GM18951 (cell line): ENCODE measurements around the gene FADS1.
A peak's percentile ranks its signal among the peaks of the same experiment; 100 is the strongest.

ENCODE experiments used
- POLR2A ChIP-seq: IDR thresholded peaks from 4 replicates; pipeline ENCODE4 v1.6.1; 2011; ENCODE audit warnings: mild to moderate bottlenecking; ENCODE audit not compliant: insufficient read length, insufficient read depth; ENCODE audit errors: extremely low read depth
- in situ Hi-C: fragments of 300-500 bp; cut with MboI; formaldehyde crosslinking; loops from one replicate; pipeline ENCODE4 v1.12.0; 2022; ENCODE audit warnings: low sequenced_read_pairs, mixed read lengths, inconsistent platforms; ENCODE audit not compliant: unreplicated experiment

FADS1 gene

DNA sequence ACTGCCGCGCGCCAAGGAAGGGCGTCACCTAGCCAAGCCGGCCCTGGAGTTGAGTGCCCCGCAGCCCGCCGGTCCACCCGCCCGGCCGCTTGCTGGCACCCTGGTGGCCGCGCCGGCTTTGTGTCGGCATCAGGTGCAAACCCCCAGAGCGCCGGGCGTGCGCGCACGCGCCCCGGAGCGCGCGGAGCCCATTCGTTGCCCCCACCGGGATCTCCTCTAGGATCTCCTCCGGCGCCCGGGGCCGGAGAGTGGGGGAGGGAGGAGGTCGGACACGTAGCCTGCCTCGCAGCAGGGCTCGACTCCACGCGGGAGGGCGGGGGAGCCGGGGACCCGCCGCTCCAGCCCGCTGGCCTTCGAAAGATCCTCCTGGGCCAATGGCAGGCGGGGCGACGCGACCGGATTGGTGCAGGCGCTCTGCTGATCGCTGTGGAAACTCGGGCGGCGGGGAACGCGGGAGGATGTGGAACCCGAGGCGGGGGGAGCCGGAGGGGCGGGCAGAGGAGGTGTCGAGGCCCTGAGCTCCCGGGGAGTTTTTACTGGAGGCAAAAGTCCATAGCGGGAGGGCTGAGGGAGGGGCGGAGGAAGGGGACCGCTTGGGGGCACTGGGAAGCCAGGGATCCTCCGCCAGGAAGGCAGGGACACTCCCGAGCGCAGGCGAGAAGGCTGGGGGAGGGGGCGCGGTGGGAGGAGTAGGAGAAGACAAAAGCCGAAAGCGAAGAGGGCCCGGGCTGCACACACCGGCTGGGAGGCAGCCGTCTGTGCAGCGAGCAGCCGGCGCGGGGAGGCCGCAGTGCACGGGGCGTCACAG lies 11.0 kb upstream of the FADS1 start, which contains the start of gene FADS2:
Gene FADS2, plus strand, starts transcription at position 730 of the 808 bp plus-strand sequence. CDS start 91 bp downstream, outside the sequence.
- in situ Hi-C loops: no loop called here
- TF ChIP-seq POLR2A: peak; percentile 89

- in situ Hi-C loops: no loop called here
- TF ChIP-seq POLR2A: no peak
These were observed 10.2 kb upstream of the FADS1 start for GRCh38 chr11:61826930-61827570.

DNA sequence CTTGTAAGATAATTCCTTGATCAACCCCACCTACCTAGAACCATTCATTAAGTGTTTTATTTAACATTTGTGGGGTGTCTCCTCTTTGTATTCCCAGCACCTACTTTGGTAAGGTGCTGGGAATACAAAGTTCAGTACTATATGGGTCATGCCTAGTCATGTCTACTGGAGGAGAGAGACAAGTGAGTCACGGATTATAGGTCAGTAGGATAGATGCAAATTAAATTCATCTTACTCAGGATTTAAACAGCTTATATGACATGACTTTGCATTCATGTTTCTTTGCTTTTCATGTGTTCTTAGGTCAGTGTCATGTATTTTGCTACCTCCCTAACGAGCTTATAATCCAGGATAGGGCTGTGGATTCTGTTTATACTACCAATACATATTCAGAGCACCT lies 3.4 kb upstream of the FADS1 start:
- in situ Hi-C loops: no loop called here
- no peak for TF ChIP-seq POLR2A

DNA sequence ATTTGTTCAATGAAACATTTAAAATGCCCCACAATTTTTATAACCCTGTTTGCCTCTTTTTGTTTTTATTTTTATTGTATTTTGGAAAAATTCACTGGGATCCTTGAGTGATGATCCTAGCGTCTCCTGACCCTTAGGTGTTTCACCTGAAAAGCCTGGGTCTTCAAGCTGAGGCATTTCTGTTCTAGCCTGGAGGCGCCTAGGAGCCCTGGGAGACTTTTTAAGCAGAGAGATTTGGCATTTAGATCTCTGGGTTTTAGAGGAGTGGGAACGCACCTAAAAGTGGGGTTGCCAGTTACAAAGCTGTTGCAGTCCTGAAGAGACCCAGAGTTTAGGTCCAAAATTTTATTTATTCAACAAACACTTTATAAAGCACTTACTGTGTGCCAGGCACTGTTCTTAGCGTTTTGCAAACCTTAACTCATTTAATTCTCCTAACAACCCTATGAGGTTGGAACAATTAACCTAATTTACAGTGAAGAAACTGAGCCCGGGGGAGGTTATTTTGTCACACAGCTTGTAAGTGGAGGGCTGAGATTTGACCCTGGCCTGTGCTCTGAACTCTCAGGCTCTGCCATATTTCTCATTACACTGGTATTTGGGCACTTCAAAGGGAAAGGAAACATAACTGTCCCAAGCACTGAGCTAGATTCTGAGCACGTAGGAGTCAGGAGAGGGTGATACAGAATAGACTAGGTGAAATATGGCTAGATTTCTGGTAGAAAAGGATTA lies 834 bp upstream of the FADS1 start:
- no peak for TF ChIP-seq POLR2A
- in situ Hi-C loops: no loop called here

DNA sequence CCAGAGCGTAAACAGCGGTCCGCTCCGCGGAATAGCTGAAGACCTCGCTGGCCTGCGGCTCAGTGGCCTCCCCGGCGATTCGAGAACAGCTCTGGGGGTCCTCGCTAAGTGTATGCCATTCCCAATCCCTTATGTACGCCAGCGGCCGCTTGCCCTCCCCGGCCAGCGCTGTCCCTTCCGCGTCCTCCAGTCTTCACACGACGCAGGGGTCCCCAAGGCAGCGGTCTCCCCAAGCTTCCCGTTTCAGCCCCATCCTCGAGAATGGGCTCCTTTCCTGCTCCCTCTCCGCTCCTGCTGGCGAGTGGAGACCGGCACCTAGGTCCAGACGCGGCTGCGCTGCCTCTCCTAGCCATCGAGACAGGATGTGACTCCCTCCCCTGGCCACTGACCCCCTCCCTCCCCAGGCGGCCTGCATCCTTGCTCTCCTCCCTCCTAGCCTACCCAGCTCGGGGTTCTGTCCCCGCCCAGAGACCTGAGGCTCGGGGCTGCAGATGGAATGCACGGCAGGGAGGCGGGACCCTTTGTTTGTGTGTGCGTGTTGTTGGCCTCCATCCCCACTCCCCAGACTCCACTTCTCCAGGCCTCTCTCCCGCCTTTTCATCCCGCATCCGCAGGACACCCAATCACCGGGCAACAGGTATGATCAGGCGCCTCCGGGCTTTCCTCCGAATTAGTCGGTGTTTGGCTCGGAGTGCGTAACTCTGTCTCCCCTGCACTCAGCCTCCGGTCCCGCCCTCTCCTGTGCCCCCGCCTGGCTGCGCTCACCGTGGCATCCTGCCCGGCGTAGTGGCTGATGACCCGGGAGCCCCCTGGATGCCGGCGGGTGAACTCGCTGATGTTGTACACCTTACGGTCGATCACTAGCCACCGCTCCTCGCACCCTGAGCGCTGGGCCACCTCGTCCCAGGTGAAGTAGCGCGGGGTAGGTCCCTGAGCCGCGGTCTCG lies 740 bp downstream of the FADS1 start:
- no peak for TF ChIP-seq POLR2A
- in situ Hi-C loops: no loop called here

DNA sequence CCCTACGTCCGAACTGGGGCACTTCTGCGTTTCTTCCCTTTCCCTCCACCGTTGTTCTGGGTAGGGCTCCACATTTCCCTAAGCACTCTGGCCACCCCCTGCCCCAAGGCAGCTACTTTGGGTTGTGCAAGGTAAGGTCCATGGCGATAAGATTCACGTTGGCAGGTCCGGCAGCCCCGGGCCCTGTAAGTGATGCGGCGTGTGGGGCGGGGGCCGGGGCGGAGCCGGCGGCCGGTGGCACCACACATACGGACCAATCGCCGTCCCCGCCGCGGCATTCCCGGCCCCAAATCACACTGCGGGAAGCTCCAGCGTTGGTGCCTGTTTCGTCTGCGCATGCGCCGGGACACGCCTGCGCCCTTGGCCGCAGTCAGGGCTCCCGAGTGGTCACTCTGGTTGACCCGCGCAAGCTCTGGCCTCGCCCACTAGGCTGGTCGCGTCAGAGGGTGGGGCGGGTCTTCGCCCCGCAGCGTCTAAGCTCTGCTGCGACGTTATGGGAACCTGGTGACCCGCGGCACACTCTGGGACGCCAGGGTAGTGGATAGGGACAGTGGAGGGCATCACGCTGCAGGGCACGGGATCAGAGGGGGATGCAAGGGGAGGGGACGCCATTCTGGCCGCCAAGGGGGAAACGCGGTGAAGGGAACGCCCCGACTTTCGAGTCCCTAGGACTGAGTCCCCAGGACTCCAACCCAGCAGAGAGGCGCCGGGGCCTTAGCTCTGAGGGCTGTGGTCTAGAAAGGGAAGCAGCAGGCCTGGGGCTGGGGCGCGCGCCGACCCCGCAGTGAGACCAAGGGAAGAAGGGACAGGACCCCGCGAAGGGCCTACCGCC lies 1.6 kb downstream of the FADS1 start:
- peak; percentile 86 for TF ChIP-seq POLR2A
- in situ Hi-C loops: no loop called here

GRCh38 chr11:61814247-61814957 lies 2.4 kb downstream of the FADS1 start:
- no peak for TF ChIP-seq POLR2A
- in situ Hi-C loops: no loop called here

- in situ Hi-C loops: no loop called here
- TF ChIP-seq POLR2A: no peak
These were observed 3.9 kb downstream of the FADS1 start for GRCh38 chr11:61812736-61813411.

- in situ Hi-C loops: no loop called here
- no peak for TF ChIP-seq POLR2A
These were observed 5.0 kb downstream of the FADS1 start for GRCh38 chr11:61811831-61812230.

DNA sequence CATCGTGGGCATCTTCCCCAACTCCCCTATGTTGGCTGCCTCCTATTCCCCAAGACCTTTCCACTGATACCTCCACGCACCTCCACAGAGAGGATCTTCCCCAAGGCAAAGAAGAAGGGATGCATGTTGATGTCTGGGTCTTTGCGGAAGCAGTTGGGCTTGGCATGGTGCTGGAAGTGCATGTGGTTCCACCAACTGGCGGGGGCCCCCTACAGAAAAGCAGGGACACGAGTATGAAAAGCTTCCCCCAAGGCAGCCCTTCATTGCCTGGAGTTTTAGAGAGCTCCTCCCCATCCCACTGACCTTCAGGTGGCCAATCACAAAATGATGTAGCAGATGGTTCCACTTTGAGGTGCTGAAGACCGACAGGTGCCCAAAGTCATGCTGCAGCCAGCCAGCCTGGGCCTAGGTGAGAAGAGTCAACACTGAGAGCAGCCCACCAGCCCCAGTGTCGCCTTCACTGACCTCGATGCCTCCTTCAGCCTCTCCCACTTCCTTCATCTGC lies 6.1 kb downstream of the FADS1 start:
- in situ Hi-C loops: no loop called here
- no peak for TF ChIP-seq POLR2A

DNA sequence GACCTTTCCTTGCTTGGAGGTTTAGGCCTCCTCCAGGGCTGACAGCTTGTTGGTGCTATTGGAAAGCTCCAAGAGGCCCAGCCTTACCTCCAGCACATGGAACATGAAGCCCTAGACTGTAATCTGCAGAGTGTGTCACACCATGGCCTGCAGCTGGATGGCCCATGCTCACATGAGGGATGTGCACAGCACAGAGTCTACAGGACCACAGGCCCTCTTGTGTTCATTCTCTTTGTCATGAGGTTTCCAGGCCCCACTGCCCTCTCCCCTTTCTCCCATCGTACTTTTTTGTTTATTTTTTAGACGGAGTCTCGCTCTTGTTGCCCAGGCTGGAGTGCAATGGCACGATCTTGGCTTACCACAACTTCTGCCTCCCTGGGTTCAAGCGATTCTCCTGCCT lies 10.0 kb downstream of the FADS1 start:
- TF ChIP-seq POLR2A: no peak
- in situ Hi-C loops: no loop called here

- in situ Hi-C loops: no loop called here
These were observed 11.7 kb downstream of the FADS1 start for GRCh38 chr11:61805146-61805545.

More at GRCh38 chr11:61805146-61805545, 11.7 kb downstream of the FADS1 start:
- TF ChIP-seq POLR2A: no peak
